ENCODE data around the gene MCEMP1.

MCEMP1 gene

GRCh38 chr19:7699003-7699402 is 22.1 kb downstream of the MCEMP1 start:
- no peak for DNase-seq

DNA sequence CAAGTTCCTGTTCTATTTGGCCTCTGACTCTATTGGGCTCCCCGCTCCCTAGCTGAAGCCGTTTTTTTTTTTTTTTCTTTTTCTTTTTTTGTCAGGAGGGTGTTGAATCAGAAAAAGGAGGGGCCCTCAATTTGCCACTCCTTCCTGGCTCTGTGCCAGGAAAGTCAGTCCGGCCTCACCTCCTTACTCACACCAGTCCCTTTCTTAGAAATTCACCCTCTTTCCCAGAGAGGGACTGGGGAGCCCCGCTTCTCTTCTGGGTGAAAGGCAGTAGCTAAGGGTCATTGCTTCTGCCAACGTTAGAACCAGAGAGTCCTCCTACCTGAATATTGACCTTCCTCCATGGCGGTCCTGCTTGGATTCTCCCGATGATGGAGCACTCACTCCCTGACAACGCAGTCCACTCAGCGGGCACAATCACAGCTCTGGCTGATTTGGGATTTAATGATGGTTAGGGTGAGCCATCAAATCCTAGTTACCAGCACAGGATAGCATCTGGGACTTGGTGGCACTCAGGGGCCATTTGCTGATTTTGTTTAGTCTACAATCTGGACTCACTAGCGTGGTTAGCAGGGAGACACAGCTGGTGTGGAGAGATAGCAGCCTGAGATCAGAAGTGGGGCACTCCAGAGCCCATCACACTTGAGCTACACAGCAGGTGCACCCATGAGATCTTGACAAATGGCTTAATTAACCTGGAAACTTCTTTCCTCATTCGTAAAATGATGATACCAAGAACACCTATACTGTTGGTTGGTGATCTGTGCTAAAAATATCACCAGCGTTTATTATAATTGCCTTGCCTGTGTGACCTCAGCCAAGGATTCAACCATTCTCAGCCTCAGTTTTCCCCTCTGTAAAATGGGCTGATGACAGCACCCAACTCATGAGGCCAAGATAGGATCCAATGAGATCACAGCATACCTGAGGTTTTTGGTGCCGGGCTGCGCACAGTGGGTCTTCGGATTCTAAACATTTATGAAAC is 22.8 kb downstream of the MCEMP1 start:
- no peak for DNase-seq

DNA sequence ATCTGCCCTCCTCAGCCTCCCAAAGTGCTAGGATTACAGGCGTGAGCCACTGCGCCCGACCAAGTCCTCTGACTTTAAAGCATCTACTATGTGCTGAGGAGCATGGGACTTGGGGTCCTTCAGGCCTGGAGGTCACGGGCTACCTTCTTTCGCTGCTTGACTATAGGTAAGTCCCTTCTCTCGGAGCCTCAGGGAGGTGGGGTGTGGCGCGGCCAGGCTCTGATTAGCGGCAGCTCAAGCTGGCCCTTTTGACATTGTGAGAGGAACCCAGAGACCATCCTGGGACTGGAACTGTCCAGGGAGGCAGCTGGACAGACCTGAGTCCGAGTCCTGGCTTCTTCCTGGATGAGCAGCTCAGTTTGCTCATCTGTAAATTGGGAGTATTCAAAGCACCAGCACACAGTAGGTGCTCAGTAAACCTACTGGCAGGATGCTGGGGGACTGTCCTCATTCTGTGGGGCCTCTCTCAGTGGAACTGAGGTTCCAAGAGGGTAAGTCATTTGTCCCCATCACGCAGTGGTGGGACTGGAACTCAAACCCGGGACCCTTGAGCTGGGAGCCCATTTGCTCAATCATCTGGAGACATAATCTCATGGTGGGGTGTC is 24.3 kb downstream of the MCEMP1 start:
- no peak for DNase-seq

DNA sequence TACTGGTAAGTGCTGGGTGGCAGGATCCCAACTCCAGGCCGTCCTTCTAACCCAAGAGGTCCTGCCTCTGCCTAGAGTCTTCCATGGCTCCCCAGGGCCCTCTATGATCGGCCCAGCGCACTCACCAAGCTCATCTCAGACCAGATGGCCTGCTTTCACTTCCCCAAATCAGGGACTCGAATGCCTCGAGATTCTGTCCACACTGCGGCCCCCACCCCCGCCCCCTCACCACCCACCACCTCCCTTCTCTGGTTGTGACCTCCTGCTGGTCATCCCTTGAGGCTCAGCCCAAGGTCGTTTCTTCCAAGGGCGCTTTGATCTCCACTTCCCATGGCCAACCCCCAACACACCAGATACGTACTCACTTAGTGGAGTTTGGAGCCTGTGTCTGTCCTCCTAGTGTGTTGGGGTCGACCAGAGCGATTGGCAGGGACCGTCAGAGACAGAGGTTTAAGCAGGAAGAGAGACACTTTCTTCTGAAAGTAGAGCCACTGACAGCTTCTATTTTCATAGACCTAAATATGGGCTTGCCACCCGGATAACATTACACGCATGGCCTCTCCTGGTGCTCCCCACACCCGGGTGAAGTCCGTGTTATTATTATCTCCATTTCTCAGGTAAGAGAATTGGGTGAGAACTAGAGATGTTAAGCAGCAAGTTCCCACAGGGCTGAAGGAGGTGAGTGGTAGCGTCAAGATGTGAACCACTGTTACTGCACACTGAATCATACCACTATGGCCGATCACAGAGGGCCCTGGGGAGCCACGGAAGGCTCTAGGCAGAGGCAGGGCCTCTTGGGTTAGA is 25.0 kb downstream of the MCEMP1 start, which contains the start of gene FCER2:
Gene FCER2, minus strand, starts transcription at position 478 of the 804 bp plus-strand sequence. CDS start 2,371 bp downstream, outside the sequence.
- DNase-seq, result no peak

DNA sequence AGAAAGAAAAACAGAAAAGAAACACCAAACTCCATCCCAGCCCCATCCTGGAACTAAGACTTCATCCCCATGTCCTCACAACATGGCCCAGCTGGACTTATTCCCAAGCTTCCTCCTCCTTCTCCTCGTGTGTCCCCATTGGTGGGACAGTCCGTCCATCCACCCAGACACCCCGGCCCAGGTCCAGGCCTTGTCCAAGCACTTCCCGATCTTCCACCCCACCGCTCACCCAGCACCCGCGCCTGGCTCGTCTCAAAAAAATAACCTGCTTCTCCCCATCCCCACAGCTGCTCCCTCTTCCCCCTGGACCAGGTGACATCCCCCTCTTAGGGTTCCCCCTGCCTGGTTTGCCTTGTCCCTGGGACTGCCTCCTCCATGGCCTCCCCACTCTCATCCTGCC is 26.4 kb downstream of the MCEMP1 start:
- no peak for DNase-seq

- DNase-seq, result no peak
Observed at GRCh38 chr19:7704280-7705060, 27.6 kb downstream of the MCEMP1 start.

GRCh38 chr19:7705387-7706187 is 28.7 kb downstream of the MCEMP1 start:
- DNase-seq, result peak; percentile 60

- no peak for DNase-seq
Observed at GRCh38 chr19:7706188-7706954, 29.5 kb downstream of the MCEMP1 start.

GRCh38 chr19:7706955-7707456 is 30.1 kb downstream of the MCEMP1 start:
- no peak for DNase-seq

GRCh38 chr19:7709932-7710460 is 33.1 kb downstream of the MCEMP1 start:
- no peak for DNase-seq

GRCh38 chr19:7710616-7711015 is 33.7 kb downstream of the MCEMP1 start:
- DNase-seq, result no peak

- no peak for DNase-seq
Observed at GRCh38 chr19:7715671-7716070, 38.8 kb downstream of the MCEMP1 start.

DNA sequence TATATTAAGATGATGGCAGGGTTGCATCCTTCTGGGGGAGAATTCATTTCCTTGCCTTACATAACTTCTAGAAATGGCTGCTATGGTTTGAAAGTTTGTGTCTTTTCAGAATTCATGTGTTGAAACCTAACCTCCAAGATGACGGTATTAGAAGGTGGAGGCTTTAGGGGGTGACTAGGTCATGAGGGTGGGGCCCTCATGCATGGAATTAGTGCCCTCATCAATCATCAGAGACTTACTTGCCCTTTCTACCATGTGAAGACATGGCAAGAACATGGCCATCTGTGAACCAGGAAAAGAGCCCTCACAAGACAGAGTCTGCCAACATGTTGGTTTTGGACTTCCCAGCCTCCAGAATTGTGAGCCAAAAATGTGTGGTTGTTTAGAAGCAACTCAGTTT is 39.9 kb downstream of the MCEMP1 start:
- DNase-seq, result no peak

- DNase-seq, result no peak
Observed at GRCh38 chr19:7718668-7719067, 41.8 kb downstream of the MCEMP1 start.

GRCh38 chr19:7720351-7720750 is 43.5 kb downstream of the MCEMP1 start:
- DNase-seq, result no peak

GRCh38 chr19:7722231-7722651 is 45.4 kb downstream of the MCEMP1 start:
- no peak for DNase-seq

DNA sequence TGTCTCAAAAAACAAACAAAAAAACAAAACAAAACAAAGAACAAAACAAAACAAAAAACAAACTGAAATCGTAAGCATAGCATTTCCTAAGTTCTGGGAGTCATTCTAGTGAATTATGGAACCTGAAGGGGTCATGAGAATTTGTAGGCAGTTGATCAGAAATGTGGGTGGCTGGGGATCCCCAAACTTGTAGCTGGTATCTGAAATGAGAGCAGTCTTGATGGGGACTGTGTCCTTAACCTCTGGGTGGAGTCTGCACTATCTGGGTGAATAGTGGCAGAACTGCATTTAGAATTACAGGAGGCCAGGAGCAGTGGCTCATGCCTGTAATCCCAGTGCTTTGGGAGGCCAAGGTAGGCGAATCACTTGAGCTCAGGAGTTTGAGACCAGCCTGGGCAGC is 48.9 kb downstream of the MCEMP1 start:
- no peak for DNase-seq

DNA sequence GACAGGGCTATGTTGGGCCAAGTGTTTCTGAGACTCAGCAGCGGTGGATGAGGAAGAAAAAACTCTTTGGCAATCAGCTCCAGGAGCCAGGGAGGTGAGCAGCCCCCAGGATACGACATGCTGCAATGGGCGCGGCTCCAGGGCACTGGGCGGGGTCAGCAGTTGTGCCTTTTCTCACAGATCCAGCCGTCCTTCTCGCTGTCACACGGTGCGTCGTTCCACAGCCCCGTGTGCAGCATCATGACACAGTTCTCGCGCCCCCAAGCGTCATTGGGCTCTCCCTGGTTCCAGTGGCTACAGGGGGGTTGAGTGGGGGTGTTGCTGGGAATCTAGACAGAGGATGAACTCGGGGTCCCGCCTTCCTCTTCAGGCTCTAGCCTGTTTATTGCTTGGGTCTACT is 52.3 kb downstream of the MCEMP1 start:
- no peak for DNase-seq
